Measurements from ENCODE around the gene FBXW11. TPM values are rescaled to one million over a fixed set of nuclear protein-coding genes. Genes with fewer than 3 reads are reported as not detected.
A peak's percentile ranks its signal among the peaks of the same experiment; 100 is the strongest.

Gene FBXW11
- total RNA-seq, 1 experiment from 2014 or later = 52.2 TPM

GRCh38 chr5:171975262-171975876, 31.1 kb downstream of the FBXW11 start:
- Mint-ChIP-seq H3K4me3 (0 out of 2 replicates have a peak overlapping the region, but pooled peaks have one; percentile 2), H3K36me3 (peaks cover 14% of the 10 kb centered on the region), H3K27ac (peak overlapping the region; percentile 94), H3K9me3 (peaks cover 10% of the 10 kb centered on the region), H3K4me1 (peaks cover 82% of the 10 kb centered on the region), H3K27me3 (ENCODE audit: low read depth) (peaks cover 5% of the 10 kb centered on the region; the same call in 1 of the 2 replicates)
- no peak for TF ChIP-seq E2F4 (CRISPR knock-in tag; IDR thresholded peaks at IDR 0.05; ENCODE audit: borderline replicate concordance, low read depth)
- no peak for DNase-seq (ENCODE audit: low spot score)
- POLR2A ChIA-PET = interaction anchor here (0.6 kb wide), 1 partner anchor 34 kb away, joined by 3 read pairs; no protein-coding TSS in a partner anchor
- CTCF ChIA-PET = no interaction called here
- peak; percentile 78 for ATAC-seq

- POLR2A ChIA-PET = interaction anchor here (0.6 kb wide), 1 partner anchor 65 kb away, joined by 3 read pairs; no protein-coding TSS in a partner anchor
- TF ChIP-seq FOXP1 (CRISPR knock-in tag; IDR thresholded peaks at IDR 0.05; ENCODE audit: borderline replicate concordance) (no peak), ATF6 (CRISPR knock-in tag; IDR thresholded peaks at IDR 0.05) (no peak), ZBTB21 (CRISPR knock-in tag; IDR thresholded peaks at IDR 0.05; ENCODE audit: borderline replicate concordance) (no peak), E2F4 (CRISPR knock-in tag; IDR thresholded peaks at IDR 0.05; ENCODE audit: borderline replicate concordance, low read depth) (no peak), IRF2 (CRISPR knock-in tag; IDR thresholded peaks at IDR 0.05; ENCODE audit: borderline replicate concordance, low read depth) (no peak), MAX (CRISPR knock-in tag; IDR thresholded peaks at IDR 0.05) (no peak), PRDM15 (CRISPR knock-in tag; IDR thresholded peaks at IDR 0.05) (no peak), EMX1 (CRISPR knock-in tag; IDR thresholded peaks at IDR 0.05) (no peak), FOXK1 (CRISPR knock-in tag; IDR thresholded peaks at IDR 0.05) (no peak), ZNF317 (CRISPR knock-in tag; IDR thresholded peaks at IDR 0.05; ENCODE audit: borderline replicate concordance, low read depth) (no peak), E2F5 (CRISPR knock-in tag; IDR thresholded peaks at IDR 0.05) (no peak), SMAD4 (CRISPR knock-in tag; IDR thresholded peaks at IDR 0.05) (no peak), CDX4 (CRISPR knock-in tag; IDR thresholded peaks at IDR 0.05; ENCODE audit: borderline replicate concordance) (no peak), SOX15 (CRISPR knock-in tag; IDR thresholded peaks at IDR 0.05) (no peak), FOXJ3 (CRISPR knock-in tag; IDR thresholded peaks at IDR 0.05; ENCODE audit: borderline replicate concordance) (no peak), CREB1 (CRISPR knock-in tag; IDR thresholded peaks at IDR 0.05) (no peak)
- H3K4me3 Mint-ChIP-seq = no peak overlapping the region
- H3K36me3 Mint-ChIP-seq = peaks cover 4% of the 10 kb centered on the region
- DNase-seq (ENCODE audit: low spot score) (no peak), ATAC-seq (no peak; the same call in 1 of the 2 replicates)
- CTCF ChIA-PET = no interaction called here
- H3K9me3 Mint-ChIP-seq = peaks cover 3% of the 10 kb centered on the region; the same call in 1 of the 2 replicates
- H3K27ac Mint-ChIP-seq = peak overlapping the region; percentile 77; the same call in 1 of the 2 replicates
- H3K27me3 Mint-ChIP-seq (ENCODE audit: low read depth) = no peaks in the 10 kb centered on the region
- peaks cover 70% of the 10 kb centered on the region for H3K4me1 Mint-ChIP-seq
Observed at GRCh38 chr5:171970826-171971225, 35.6 kb downstream of the FBXW11 start.
